HCT116 (cell line): ENCODE data around the gene CRY1. TPM values are rescaled to one million over a fixed set of nuclear protein-coding genes. Genes with fewer than 3 reads are reported as not detected.
"Not testable (repeated sequence)": the region's sequence is repeated elsewhere in the genome, so short reads cannot be mapped to it uniquely, and the experiment has no call there.

Source experiments
- ATAC-seq: fragments of 200-7000 bp; cut with Tn5 transposase; 2 replicates; pipeline ENCODE4 v1.9.1; 2020; ENCODE audit warnings: mild to moderate bottlenecking, moderate library complexity
- BruUV-seq: library from RNA; stranded (reverse); fragments of 400-500 nt; replicated peaks from 2 replicates; lab custom pipeline; 2021; lab: Mats Ljungman, UMichigan
- CTCF ChIA-PET: fragments of 300-600 bp; sonication (Branson Sonifier 250); formaldehyde crosslinking; loops from one replicate; lab custom pipeline; 2021; ENCODE audit warnings: antibody characterized with exemption; lab: Charles Lee
- POLR2A ChIA-PET: fragments of 300-600, 350-600 bp; sonication (Branson Sonifier 250); formaldehyde crosslinking; loops from one replicate; lab custom pipeline; 2021; ENCODE audit warnings: antibody characterized with exemption; lab: Charles Lee
- RAD21 ChIA-PET, 2 experiments: fragments of 300-600 bp; sonication (Branson Sonifier 250); formaldehyde crosslinking; loops; one replicate each; lab custom pipeline; 2023; ENCODE audit warnings: low total read pairs in 2 of 2; ENCODE audit not compliant: uncharacterized antibody in 2 of 2, unreplicated experiment in 2 of 2, low non-redundant PET in 1 of 2; lab: Charles Lee
- DNase-seq: peaks from one replicate; pipeline ENCODE4 v3.0.0-alpha.2; 2010; ENCODE audit warnings: low read depth, low spot score
- H2AFZ ChIP-seq: fragments of 200-600 bp; shearing (Covaris generic), sonication (generic); 2 replicates; pipeline ENCODE4 v1.6.1; 2017; ENCODE audit warnings: low read depth, mixed run types, mixed read lengths, antibody characterized with exemption, low read length; ENCODE audit not compliant: poor library complexity, severe bottlenecking
- H3K27ac ChIP-seq: 2 replicates; pipeline ENCODE4 v1.5.1; 2012; ENCODE audit warnings: low read depth, low read length
- H3K27me3 ChIP-seq: fragments of 200-600 bp; sonication (generic); 2 replicates; pipeline ENCODE4 v1.6.1; 2016; ENCODE audit warnings: mixed run types, low read length, mixed read lengths; ENCODE audit not compliant: insufficient read depth
- H3K36me3 ChIP-seq, 2 experiments: fragments of 200-500 bp in 1 of 2; fragments of 200-600 bp in 1 of 2; sonication (Bioruptor generic) in 1 of 2; sonication (generic) in 1 of 2; 2 replicates each; pipeline versions ENCODE4 v1.5.1 to v1.6.1; 2014 to 2016; ENCODE audit warnings: low read length in 2 of 2, inconsistent platforms in 1 of 2, mixed read lengths in 1 of 2, mixed run types in 1 of 2; ENCODE audit not compliant: insufficient read depth in 2 of 2, control insufficient read depth in 1 of 2
- H3K4me1 ChIP-seq, 2 experiments: fragments of 200-600 bp in 1 of 2; sonication (generic) in 1 of 2; 2 replicates each; pipeline versions ENCODE4 v1.5.1 to v1.6.1; 2012 to 2017; ENCODE audit warnings: low read length in 2 of 2, inconsistent platforms in 1 of 2, mild to moderate bottlenecking in 1 of 2, mixed read lengths in 1 of 2, mixed run types in 1 of 2, moderate library complexity in 1 of 2; ENCODE audit not compliant: insufficient read depth in 2 of 2, control insufficient read depth in 1 of 2
- H3K4me2 ChIP-seq: fragments of 200-600 bp; sonication (generic); 2 replicates; pipeline ENCODE4 v1.6.1; 2017; ENCODE audit warnings: mixed run types, low read length, mixed read lengths
- H3K4me3 ChIP-seq, 2 experiments: fragments of 200-600 bp in 1 of 2; sonication (generic) in 1 of 2; replicated peaks in 1 of 2; 2 replicates each; pipeline ENCODE4 v1.5.1; 2011 to 2016; ENCODE audit warnings: low read length in 2 of 2, control low read depth in 1 of 2, low read depth in 1 of 2, mild to moderate bottlenecking in 1 of 2, mixed read lengths in 1 of 2, mixed run types in 1 of 2
- H3K79me2 ChIP-seq: fragments of 200-600 bp; sonication (generic); 2 replicates; pipeline ENCODE4 v1.6.1; 2017; ENCODE audit warnings: mild to moderate bottlenecking, mixed run types, low read length, moderate library complexity, mixed read lengths; ENCODE audit not compliant: insufficient read depth
- H3K9ac ChIP-seq: fragments of 200-600 bp; sonication (generic); 2 replicates; pipeline ENCODE4 v1.6.1; 2016; ENCODE audit warnings: low read length, mixed read lengths
- H3K9me2 ChIP-seq: fragments of 200-600 bp; sonication (generic), shearing (Covaris generic); 2 replicates; pipeline ENCODE4 v1.6.1; 2017; ENCODE audit warnings: mixed run types, mild to moderate bottlenecking, moderate library complexity; ENCODE audit not compliant: insufficient read depth
- H3K9me3 ChIP-seq, 2 experiments: fragments of 200-500 bp in 1 of 2; fragments of 200-600 bp in 1 of 2; sonication (Bioruptor generic) in 1 of 2; sonication (generic) in 1 of 2; 2 replicates each; pipeline ENCODE4 v1.6.1; 2014 to 2017; ENCODE audit warnings: low read length in 2 of 2, mixed read lengths in 2 of 2, inconsistent platforms in 1 of 2, low read depth in 1 of 2, mild to moderate bottlenecking in 1 of 2, mixed run types in 1 of 2, moderate library complexity in 1 of 2; ENCODE audit not compliant: control insufficient read depth in 1 of 2, insufficient read depth in 1 of 2
- H4K20me1 ChIP-seq: fragments of 200-600 bp; sonication (generic), shearing (Covaris generic); 2 replicates; pipeline ENCODE4 v1.6.1; 2017; ENCODE audit warnings: mixed run types, mild to moderate bottlenecking, moderate library complexity; ENCODE audit not compliant: insufficient read depth
- ELF1 ChIP-seq: IDR thresholded peaks from 2 replicates; pipeline ENCODE4 v1.6.1; 2012; ENCODE audit warnings: low read depth, borderline replicate concordance
- EZH2phosphoT487 ChIP-seq: fragments of 200-600 bp; IDR thresholded peaks from 2 replicates; pipeline ENCODE4 v1.6.1; 2018; ENCODE audit warnings: antibody characterized with exemption, borderline replicate concordance
- FOSL1 ChIP-seq: IDR thresholded peaks from 2 replicates; pipeline ENCODE4 v1.6.1; 2012; ENCODE audit warnings: low read depth
- TCF7L2 ChIP-seq: IDR thresholded peaks from 2 replicates; pipeline ENCODE4 v1.7.0; 2011; ENCODE audit warnings: borderline replicate concordance, inconsistent platforms; ENCODE audit not compliant: insufficient read depth, insufficient read length; ENCODE audit errors: extremely low read depth
- YY1 ChIP-seq: IDR thresholded peaks from 2 replicates; pipeline ENCODE4 v1.6.1; 2011; ENCODE audit warnings: low read length, low read depth, moderate library complexity, mild to moderate bottlenecking; ENCODE audit not compliant: insufficient replicate concordance; ENCODE audit errors: extremely low read depth
- ZFX ChIP-seq: fragments of 450-650 bp; IDR thresholded peaks from 2 replicates; pipeline ENCODE4 v1.6.1; 2017
- intact Hi-C: fragments of 100-400 bp; cut with micrococcal nuclease; formaldehyde crosslinking; loops from 2 replicates; pipeline ENCODE4 v1.10.0; 2022
- total RNA-seq: library from RNA; stranded (reverse); gene quantifications from one replicate; pipeline ENCODE4 v1.2.1, GENCODE V29; 2021; ENCODE audit not compliant: unreplicated experiment

The CRY1 gene
- total RNA-seq, 1 experiment from 2014 or later = 16.3 TPM

DNA sequence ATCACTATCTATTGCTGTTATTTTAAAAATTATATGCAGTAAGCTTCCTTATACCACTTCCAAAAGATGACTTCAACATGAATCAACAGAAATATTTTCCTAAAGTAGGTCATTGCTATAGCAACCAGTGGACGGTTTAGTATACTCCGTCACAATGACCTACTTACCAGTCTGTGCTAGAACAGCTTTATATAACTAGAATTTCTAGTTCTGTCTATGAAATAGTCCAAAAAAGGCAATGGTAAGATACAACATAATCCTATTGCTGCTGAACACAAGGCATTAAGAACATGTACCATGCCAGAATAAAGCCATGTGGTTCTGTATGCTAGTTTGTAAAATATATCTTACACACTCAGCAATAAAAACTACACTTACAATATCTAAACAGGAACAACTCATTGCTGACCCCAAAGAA lies 65.7 kb downstream of the CRY1 start (continued):
- TF ChIP-seq ELF1 = no peak

DNA sequence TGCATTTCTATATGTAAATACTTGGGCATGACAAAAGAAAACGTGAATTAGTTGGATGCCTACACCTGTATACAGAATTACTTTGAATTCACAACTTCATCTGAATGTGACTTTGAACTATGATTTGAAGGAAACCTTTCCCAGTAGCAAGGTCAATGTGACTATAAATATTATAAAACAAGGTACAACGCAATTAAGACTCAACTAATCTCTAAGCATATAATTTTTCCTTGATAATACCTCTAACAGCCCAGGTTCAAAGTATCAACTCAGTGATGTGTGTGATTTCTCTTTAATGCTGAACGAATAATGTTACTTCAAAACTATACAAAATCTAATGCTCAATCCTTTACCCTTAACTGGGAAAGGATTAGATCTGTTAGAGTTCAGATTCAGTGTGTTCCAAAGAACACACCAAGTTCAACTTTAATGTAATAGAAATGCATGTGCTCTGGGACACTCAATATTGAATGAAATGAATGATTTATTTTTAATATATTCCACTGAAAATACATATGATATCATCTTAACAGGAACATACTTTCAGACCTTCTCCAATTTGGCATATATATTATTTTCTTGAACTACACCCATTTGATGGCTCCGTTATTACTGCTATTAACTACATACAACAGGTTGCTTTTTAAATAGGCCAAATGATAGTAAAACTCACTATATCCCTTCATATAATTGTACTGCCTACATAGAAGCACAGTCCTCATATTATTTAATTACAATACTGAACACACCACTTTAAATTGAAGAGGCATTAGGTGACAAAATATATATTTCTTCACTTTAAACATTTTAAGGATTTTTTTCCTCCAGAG lies 66.3 kb downstream of the CRY1 start:
- peaks cover 2 to 13% of the 10 kb centered on the region in 2 experiments; a peak in 3 of 4 replicates for H3K4me1 ChIP-seq
- no peak for ATAC-seq
- H3K9ac ChIP-seq = no peak overlapping the region
- no peak overlapping the region for H3K27ac ChIP-seq
- ChIA-PET POLR2A (no interaction called here), CTCF (no interaction called here), RAD21 (no interaction called here)
- H3K79me2 ChIP-seq = no peaks in the 10 kb centered on the region
- H3K9me3 ChIP-seq = no peaks in the 10 kb centered on the region
- H3K36me3 ChIP-seq = no peaks in the 10 kb centered on the region
- H3K4me2 ChIP-seq = peak overlapping the region; percentile 47
- no peaks in the 10 kb centered on the region for H3K9me2 ChIP-seq
- H3K4me3 ChIP-seq = no peak overlapping the region
- no peak overlapping the region for H2AFZ ChIP-seq
- BruUV-seq = no TSS peak
- TF ChIP-seq YY1 = no peak
- TF ChIP-seq ELF1 = no peak
- no peak for TF ChIP-seq TCF7L2
- no peak for TF ChIP-seq FOSL1
- TF ChIP-seq ZFX = no peak
- TF ChIP-seq EZH2phosphoT487 = no peak
- no peaks in the 10 kb centered on the region for H3K27me3 ChIP-seq
- no peak for DNase-seq
- intact Hi-C loops = no loop called here
- H4K20me1 ChIP-seq = no peaks in the 10 kb centered on the region

DNA sequence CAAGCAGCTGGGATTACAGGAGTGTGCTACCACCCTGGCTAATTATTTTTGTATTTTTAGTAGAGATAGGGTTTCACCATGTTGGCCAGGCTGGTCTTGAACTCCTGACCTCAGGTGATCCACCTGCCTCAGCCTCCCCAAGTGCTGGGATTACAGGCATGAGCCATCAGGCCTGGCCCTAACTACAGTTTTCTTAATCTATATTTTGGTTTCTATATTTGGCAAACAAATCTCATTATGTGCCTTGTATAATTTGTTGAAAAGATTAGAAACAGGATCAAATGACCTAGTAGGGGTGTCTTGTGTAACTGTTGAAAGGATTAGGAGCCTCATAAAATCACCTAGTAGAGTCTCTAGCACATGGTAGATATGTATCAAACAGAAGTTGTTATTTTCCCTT lies 67.0 kb downstream of the CRY1 start:
- ATAC-seq, DNase-seq, H3K36me3 ChIP-seq, CTCF ChIA-PET, H3K4me2 ChIP-seq, H3K27ac ChIP-seq, intact Hi-C loops, POLR2A ChIA-PET, H4K20me1 ChIP-seq, H3K4me3 ChIP-seq, BruUV-seq, RAD21 ChIA-PET, H3K9me3 ChIP-seq, H3K79me2 ChIP-seq, H3K27me3 ChIP-seq, H3K9ac ChIP-seq, H3K9me2 ChIP-seq, H2AFZ ChIP-seq: not testable (repeated sequence)
- peaks cover 2 to 13% of the 10 kb centered on the region in 2 experiments; a peak in 3 of 4 replicates for H3K4me1 ChIP-seq
